Posterior vena cava (tissue), 2 donors: Measurements from ENCODE around the gene C5orf47. TPM values are rescaled to one million over a fixed set of nuclear protein-coding genes. Genes with fewer than 3 reads are reported as not detected.

Experiments used
- DNase-seq: peaks from one replicate; pipeline ENCODE4 v3.0.0-alpha.2; 2020; ENCODE audit warnings: low spot score
- intact Hi-C, 2 donors: fragments of 100-400 bp; cut with DNase I; formaldehyde crosslinking; loops; one replicate each; pipeline versions ENCODE4 v1.14.1 to v1.14.2; 2022 to 2023
- long read RNA-seq, 2 donors: library from polyadenylated mRNA; unstranded; transcript quantifications; one replicate each; pipeline ENCODE4 v2.0.0, GENCODE V29; 2020 to 2021
- total RNA-seq, 2 donors: library from RNA; stranded (reverse); fragmentation: NEBNext Ultra II Directional; extraction: Animal tissue kit (Norgen Biotek cat#: 25700); gene quantifications; one replicate each; pipeline ENCODE4 v1.2.1, GENCODE V29; 2021
- donor health status: DM: yes; HTN: yes; CAD: no.
- donor health status: DM: yes; HTN: yes; CAD: no.

C5orf47 gene, protein sequence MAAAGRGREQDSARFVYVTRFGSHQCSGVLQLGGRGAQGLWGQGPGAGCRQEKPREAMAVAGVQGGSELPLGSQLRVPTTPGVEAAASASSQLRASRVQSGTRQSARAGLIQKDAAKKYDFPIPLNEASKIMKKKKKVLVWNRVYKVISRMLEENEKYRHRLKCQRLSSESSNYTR
- under 1 TPM in 1 of 2 donors, not detected in 1; 0.33 TPM for total RNA-seq
- long read RNA-seq, donor 1: 0 reads
- long read RNA-seq, donor 2: 0 reads

DNA sequence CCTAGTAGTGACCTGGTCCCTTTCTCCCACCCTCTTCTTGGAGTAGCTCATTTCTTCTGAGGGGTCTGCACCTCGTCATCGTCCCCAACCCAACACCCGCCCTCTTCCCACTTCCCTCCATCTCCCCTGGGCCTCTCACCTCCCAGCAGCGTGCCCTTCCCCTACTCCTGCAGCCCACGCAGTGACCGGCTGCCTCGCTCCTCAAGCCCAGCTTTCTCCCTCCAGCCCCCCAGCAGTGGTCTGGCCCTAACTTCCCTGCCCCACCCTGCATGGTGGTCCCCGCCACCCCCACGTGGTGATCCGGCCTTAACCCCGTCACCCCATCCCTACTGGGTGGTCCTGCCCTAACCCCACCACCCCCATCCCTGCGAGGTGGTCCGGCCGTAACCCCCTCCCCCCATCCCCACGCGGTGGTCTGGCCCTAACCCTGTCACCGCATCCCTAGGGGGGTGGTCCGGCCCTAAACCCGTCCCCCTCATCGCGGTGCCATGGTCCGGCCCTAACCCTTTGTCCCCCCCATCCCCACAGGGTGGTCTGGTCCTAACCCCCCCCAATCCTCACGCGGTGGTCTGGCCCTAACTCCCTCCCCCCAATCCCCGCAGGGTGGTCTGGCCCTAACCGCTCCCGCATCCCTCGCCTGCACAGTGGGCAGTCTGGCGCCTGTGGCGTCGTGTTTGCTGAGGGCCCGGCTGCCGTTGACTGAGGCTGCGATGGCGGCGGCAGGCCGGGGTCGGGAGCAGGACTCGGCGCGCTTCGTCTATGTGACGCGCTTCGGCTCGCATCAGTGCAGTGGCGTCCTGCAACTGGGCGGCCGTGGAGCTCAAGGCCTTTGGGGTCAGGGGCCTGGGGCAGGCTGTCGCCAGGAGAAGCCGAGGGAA, at the start of gene C5orf47:
Gene C5orf47 (plus strand): TSS at position 617 of the 878 bp plus-strand sequence. CDS start 94 bp downstream, at position 711.
- DNase-seq: no peak
- intact Hi-C loops: loop anchor here in 1 of 2 donors (5.0 kb wide), 1 partner anchor 366 kb away; no protein-coding TSS in a partner anchor

GRCh38 chr5:173940269-173940668, 48.7 kb upstream of the C5orf47 start:
- no peak for DNase-seq
- intact Hi-C loops: no loop called here

DNA sequence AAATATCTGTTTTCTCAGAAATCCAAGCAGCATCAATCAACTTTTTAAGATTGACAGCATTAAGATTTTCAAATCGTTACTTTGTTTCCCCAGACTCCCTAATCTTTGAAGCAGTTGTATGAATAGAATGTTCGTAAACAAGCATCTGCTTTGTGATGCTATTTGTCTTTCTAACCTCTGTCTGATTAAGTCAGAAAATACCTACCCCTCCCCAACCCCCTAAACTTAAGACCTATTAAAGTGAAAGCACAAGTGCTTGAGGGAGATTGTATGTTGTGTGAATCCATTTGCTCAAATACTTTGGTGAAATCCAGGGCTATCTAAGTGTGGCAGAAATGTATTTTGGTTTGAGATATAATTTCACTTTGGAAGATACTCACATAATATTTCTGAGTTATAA, 47.9 kb upstream of the C5orf47 start:
- intact Hi-C loops: no loop called here
- no peak for DNase-seq

DNA sequence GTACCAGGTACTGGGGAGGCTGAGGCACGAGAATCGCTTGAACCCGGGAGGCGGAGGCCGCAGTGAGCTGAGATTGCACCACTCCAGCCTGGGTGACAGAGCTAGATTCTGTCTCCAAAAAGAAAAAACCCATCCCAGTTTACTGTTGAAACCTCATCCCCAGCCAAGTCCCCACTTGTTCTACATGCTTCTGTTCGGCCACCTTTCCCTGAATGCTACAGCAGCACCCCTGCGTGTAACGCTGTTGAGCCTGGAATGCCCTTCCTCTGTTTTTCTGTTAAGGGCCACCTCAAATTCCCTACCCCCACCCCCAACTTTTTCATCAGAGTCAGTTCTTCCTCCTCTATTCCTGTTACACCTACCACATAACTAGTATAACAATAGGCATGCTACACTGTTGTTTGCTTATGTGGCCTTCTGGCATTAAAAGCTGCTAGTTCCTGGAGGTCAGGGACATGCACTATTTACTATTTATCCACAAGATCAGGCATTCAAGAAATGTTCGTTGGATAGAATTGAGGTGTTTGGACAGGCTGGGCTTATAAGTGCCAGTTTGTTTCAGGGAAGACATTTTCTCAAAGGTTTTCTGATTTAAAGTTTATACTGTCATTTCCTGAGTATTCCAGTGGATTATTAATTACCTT, 47.1 kb upstream of the C5orf47 start:
- intact Hi-C loops: no loop called here

DNA sequence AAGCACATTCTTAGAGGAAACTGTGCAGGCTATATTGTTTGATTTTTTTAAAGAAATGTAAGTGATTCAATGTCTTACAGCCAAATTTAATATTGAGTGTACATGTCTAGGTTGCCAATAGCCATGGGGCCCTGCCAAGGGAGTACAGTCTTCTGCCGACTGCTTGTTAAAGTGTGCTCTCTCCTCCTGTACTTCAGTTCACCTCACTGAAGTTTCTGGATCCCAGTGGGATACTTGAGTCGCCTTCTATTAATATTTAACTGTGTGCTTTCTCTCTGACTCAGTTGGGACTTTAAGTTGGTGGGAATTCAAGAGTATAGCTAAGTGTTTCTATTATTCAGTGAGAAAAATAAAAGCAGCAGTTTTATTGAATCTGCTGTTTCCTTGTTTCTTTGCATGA, 44.5 kb upstream of the C5orf47 start:
- intact Hi-C loops: no loop called here
- no peak for DNase-seq

More for the DNA sequence above, 47.1 kb upstream of the C5orf47 start:
- DNase-seq: no peak

DNA sequence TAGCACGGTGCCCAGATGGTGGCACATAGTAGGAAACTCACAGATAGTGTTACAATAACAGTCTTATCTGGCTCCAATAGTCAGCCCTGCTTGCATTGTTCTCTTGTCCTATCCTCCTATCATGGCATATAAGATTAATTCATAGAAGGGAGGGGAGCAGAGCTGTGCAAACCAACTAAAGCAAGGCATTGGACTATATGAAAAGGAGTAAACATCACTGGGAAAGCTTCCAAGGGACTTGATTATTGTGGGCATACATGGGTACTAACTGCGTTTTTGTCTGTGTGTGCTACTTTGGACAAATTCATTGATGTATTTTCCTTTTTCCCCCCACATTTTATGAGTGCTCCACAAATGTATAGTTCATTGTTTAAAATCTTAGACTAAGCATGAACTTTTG, 43.8 kb upstream of the C5orf47 start:
- intact Hi-C loops: no loop called here
- no peak for DNase-seq

- intact Hi-C loops: no loop called here
- DNase-seq: no peak
These were observed 42.6 kb upstream of the C5orf47 start for GRCh38 chr5:173946323-173946722.

DNA sequence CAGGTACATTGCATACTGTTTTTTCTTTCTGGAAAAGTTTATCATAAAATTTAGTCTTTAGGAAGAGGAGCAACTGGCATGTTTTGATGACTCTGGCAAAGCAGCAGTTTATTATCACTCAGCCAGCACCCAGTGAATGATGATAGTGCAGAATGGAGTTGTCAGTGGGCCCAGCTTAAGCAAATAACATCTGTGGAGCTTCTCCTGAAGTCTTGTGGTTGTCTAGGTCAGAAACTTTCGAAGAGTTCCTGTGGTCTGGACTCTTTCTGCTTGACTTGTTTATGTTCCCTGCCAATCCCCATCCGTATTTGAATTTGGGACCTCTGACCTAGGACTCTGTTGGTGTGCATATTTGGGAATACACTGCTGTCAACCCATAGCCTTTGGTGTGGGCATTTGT, 38.1 kb upstream of the C5orf47 start:
- intact Hi-C loops: no loop called here
- DNase-seq: no peak

DNA sequence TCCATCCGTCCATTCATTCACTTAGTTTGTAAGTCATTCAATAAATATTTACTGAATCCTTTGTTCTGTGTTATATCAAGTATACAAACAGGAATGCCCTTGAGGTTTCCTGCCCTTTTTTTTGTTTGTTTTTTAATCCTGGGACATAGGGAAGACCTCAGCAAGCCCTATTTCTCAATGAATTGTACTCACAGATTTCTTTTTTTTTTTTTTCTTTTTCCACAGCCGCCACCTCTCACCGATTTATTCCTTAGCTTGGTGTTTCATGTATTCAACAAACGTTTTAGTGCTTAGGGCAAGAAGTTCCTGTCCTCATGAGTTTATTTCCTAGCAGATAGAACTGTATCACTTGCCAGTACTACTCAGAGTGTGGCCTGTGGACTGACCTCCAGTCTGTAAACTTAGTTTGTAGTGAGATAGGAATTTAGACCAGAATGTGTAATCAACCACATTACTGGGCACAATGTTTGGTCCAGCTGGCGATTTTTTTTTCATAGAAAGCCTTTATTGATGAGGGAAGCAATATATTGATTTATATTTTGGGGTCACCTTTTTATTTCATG, 35.4 kb upstream of the C5orf47 start:
- intact Hi-C loops: no loop called here
- DNase-seq: no peak

DNA sequence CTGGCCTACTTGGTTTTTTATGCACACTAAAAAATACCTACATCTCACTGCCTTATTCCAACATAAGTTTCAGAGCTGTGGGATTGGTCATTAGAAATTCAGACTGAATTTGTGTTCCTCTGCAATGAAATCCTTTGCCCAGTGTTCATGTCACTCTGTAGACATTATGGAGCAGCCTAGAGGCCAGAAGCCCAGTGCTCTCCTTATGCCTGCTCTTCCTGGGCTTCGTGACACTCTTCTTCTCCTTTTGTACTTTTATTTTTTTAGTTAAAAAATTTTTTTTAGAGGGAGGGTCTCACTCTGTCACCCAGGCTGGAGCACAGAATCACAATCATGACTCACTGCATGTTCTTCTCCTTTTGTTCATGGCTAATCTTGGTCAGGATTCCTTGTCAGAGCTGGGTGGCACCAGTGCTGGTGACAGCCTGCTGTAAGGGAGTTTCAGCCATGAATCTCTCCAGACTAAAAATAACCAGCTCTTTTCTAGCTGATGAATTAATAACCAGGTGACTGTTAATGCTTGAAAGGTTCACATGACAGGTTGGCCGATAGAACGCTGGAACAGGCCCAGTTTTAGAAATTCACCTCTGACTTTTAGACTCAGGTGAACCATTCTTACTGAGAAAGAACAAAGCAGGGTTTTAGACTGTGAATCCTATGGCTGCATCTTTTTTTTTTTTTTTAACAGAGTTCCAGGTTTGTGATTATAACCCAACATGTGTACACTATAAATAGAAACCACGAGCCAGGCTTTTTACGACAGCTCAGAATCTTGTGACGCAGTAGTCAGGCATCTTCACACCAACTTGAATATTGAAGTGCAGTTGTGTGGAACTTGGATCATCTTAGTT, 34.1 kb upstream of the C5orf47 start:
- DNase-seq: no peak
- intact Hi-C loops: no loop called here

GRCh38 chr5:173960986-173961385, 28.0 kb upstream of the C5orf47 start:
- DNase-seq: no peak
- intact Hi-C loops: no loop called here

DNA sequence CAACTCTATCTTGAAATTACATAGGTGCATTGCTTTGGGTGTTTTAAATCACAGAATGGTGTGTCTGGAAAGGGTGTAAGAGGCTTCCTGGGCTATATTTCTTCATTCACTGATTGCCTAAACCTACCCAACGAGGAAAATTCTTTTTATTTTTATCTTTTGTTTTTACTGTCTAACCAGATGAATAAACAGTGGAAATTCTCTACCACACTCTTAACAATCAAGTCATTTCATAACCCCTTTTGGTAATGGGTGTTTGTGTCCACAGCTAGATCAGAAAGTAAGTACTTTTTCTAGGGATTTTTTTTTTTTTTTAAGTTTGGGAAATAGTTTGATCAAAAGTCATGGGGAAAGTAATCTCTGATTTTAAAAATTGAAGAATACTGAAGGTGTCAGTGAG, 27.6 kb upstream of the C5orf47 start:
- intact Hi-C loops: no loop called here
- DNase-seq: no peak

DNA sequence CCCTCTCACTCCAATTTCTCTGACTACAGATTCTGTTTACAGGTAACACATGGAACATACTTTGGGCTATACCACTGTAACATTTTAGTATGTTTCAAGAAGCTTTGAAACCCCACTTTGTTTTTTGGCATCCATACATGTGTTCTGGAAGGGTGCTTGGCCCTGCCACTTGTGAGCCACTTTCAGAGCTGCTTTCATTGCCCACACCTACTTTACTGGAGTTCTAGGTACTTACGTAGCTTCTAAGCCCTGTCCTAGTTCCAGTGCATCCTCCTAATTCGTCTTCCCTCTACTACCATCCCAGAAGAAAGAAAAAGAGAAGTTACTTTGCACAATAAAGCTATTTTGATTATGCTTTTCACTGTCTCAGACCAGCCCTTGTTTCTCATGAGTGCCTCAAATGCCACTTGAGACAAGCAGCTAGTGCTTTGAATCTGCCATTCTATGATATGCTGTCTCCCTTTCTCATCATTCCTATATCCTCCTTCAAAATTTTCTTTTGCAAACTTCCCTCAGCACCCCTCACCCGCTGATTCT, 26.5 kb upstream of the C5orf47 start:
- intact Hi-C loops: no loop called here
- no peak for DNase-seq

DNA sequence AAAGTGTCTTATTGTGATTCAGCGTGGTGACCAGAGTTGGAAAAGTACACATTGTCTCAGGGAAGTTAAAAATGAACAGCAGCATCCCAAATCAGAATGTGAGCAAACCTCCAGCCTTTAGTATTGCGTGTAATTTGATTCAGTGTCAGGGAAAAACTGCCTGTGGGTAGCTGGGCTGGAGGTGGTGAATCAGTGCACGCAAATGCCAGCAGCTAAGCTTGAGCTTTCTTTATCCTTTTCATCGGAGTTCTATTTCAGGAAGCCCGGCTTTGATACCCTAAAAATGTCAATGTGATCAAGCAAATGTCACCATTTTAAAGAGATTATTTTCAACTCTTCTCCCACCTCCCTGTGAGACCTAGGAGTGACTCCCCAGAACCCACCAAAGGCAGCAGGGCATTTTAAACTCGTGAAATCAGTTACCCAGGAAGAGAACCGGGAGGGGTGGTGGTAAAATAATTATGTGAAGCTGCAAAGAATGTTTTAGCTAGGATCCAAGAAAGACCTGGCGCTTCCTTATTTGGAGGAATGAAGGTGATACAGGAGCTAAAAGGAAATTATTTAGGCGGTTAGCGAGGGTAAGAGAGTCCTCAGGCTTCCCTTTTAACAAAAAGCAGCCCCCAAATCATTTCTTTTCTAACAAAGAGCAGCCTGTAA, 25.7 kb upstream of the C5orf47 start:
- no peak for DNase-seq
- intact Hi-C loops: no loop called here

DNA sequence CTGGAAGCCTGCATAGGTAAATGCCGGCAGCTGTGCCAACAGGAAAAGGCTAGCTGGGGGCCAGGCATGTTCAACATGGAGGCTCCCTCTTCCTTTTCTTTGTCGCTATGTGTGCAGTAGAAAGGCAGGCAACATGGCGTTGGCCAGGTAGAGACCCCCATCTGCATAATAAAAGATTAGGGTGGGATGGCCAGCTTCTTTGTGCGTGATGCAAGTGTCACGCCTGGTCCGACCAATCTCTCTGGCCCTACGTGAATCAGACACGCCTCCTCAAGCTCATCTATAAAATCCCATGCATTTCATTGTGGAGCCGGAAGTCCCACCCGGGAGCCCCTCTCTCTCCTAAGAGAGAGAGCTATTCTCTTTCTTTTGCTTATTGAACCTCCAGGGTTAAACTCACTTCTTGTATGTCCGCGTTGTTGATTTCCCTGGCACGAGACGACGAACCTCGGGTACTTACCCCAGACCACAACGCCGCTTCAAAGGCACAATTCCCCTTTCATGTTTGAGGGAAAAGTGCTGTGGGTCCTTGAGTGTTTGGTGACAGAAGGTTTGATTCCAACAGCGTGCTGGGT, 25.0 kb upstream of the C5orf47 start:
- DNase-seq: no peak
- intact Hi-C loops: no loop called here

GRCh38 chr5:173964506-173964905, 24.5 kb upstream of the C5orf47 start:
- intact Hi-C loops: no loop called here
- DNase-seq: no peak

DNA sequence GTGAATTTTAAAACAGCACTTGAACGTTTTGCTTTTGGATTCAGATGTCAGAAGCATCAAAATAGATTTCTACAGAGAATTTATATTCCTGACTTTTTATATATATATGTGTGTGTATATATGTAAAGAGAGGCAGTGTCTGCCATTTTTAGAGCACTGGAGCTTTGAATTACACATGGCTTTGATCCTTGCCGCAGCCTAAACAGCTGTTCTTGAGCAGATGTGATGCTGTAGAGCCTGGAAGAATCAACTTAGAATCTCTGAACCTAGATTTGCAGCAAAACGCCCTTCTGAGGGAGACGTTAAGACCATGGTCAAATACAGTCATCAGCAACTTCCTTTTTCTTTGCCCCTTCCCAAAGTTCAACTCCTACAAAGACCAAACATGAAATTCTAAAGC, 21.7 kb upstream of the C5orf47 start:
- intact Hi-C loops: no loop called here
- no peak for DNase-seq
